ENCODE measurements around the gene SPATA31C2. TPM values are rescaled to one million over a fixed set of nuclear protein-coding genes. Genes with fewer than 3 reads are reported as not detected.

SPATA31C2 gene
- total and polyA plus RNA-seq, 2 donors (not counting 3 experiments of a cell fraction or from before 2014, with no cell fraction given) = not detected

DNA sequence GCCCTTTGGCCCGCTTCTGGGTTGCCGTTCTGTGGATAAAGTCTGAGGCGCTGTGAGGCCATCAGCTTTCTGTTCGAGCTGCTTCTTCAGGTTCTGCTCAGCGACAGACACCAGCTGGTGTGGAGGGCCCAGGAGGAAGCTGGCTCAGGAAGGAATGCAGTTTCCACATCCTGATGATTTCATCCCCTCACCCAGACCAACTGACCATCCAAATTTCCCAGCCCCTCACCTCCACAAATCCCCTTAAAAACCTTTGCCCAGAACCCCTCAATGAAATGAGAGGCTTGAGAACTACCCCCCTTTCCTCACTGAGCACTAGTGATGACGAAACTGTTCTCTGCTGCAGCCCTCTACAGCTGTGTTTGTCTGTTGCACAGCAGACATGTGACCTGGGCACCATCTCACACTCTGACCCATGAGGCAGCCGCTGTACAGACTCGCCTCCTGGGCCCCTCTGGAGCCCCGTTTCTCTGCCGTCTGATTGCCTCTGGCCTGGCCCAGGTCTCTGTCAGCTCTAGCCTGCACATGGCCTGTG, 45.4 kb downstream of the SPATA31C2 start:
- no peak overlapping the region for H3K4me3 ChIP-seq (replicated peaks in 1 of 3; ENCODE audit: insufficient read depth in 1 of 3, low read depth in 1 of 3, low read length in 3 of 3)
- no peaks in the 10 kb centered on the region for H4K20me1 ChIP-seq (replicated peaks; ENCODE audit: control insufficient read depth, extremely low read depth, insufficient read depth, low read length)
- no peaks in the 10 kb centered on the region for H3K4me1 ChIP-seq (ENCODE audit: control insufficient read depth, extremely low read depth, insufficient read depth, low read length)
- CTCF ChIA-PET = no interaction called here
- H3K36me3 ChIP-seq (ENCODE audit: control insufficient read depth in 2 of 2, extremely low read depth in 1 of 2, insufficient read depth in 2 of 2, low read length in 2 of 2) = no peaks in the 10 kb centered on the region
- no peak overlapping the region for H3K4me2 ChIP-seq (ENCODE audit: insufficient read depth, low read length)
- POLR2A ChIA-PET = no interaction called here
- H3K9me1 ChIP-seq (replicated peaks; ENCODE audit: control insufficient read depth, extremely low read depth, insufficient read depth, low read length) = no peaks in the 10 kb centered on the region
- TF ChIP-seq MYC (IDR thresholded peaks at IDR 0.05; ENCODE audit: low read depth, low read length) (no peak), POLR2AphosphoS5 (IDR thresholded peaks at IDR 0.05; ENCODE audit: insufficient read depth, low read depth, low read length) (no peak), FOS (IDR thresholded peaks at IDR 0.05; ENCODE audit: borderline replicate concordance, insufficient read depth, low read length) (no peak), EZH2 (IDR thresholded peaks at IDR 0.05; ENCODE audit: borderline replicate concordance, low read depth, low read length, severe bottlenecking) (no peak), POLR2A (IDR thresholded peaks at IDR 0.05; ENCODE audit: low read depth, low read length) (no peak), GATA2 (IDR thresholded peaks at IDR 0.05; ENCODE audit: insufficient read depth, insufficient read length, low read depth, low read length) (no peak), JUN (IDR thresholded peaks at IDR 0.05; ENCODE audit: borderline replicate concordance, insufficient read depth, insufficient read length, low read depth) (no peak)
- TF ChIP-seq, protein P1, sequence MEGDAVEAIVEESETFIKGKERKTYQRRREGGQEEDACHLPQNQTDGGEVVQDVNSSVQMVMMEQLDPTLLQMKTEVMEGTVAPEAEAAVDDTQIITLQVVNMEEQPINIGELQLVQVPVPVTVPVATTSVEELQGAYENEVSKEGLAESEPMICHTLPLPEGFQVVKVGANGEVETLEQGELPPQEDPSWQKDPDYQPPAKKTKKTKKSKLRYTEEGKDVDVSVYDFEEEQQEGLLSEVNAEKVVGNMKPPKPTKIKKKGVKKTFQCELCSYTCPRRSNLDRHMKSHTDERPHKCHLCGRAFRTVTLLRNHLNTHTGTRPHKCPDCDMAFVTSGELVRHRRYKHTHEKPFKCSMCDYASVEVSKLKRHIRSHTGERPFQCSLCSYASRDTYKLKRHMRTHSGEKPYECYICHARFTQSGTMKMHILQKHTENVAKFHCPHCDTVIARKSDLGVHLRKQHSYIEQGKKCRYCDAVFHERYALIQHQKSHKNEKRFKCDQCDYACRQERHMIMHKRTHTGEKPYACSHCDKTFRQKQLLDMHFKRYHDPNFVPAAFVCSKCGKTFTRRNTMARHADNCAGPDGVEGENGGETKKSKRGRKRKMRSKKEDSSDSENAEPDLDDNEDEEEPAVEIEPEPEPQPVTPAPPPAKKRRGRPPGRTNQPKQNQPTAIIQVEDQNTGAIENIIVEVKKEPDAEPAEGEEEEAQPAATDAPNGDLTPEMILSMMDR (IDR thresholded peaks at IDR 0.05; ENCODE audit: extremely low read depth in 1 of 2, insufficient read depth in 1 of 2, low read depth in 1 of 2, low read length in 2 of 2) = no peak
- TF ChIP-seq, protein P2, sequence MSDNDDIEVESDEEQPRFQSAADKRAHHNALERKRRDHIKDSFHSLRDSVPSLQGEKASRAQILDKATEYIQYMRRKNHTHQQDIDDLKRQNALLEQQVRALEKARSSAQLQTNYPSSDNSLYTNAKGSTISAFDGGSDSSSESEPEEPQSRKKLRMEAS (IDR thresholded peaks at IDR 0.05; ENCODE audit: insufficient read depth, insufficient read length) = no peak
- H3K27ac ChIP-seq (ENCODE audit: insufficient read depth, low read depth, low read length) = no peak overlapping the region
- no peak overlapping the region for H3K9ac ChIP-seq (replicated peaks; ENCODE audit: extremely low read depth, insufficient read depth, low read length)
- H3K79me2 ChIP-seq (ENCODE audit: control insufficient read depth, insufficient read depth, low read length) = no peaks in the 10 kb centered on the region
- no peaks in the 10 kb centered on the region for H3K9me3 ChIP-seq (replicated peaks; ENCODE audit: control insufficient read depth, insufficient read depth, low read length)
- no peaks in the 10 kb centered on the region for H3K27me3 ChIP-seq (ENCODE audit: control insufficient read depth in 2 of 2, insufficient read depth in 2 of 2, low read length in 2 of 2)
- intact Hi-C loops (cut with micrococcal nuclease) (no loop called here), dilution Hi-C loops (cut with MboI; ENCODE audit: extremely low pct_ligation_motif_present, low sequenced_read_pairs) (no loop called here)
- FAIRE-seq (no peak), DNase-seq (ENCODE audit: low read depth, low spot score) (no peak)
- BruUV-seq (replicated peaks) = no TSS peak
- no peak overlapping the region for H2AFZ ChIP-seq (ENCODE audit: low read depth, low read length)

All from endothelial cell of umbilical vein (primary cell).